HepG2 (cell line): ENCODE data around the gene DPYD.

Experiments
- MAFG ChIP-seq: sonication (generic); formaldehyde crosslinking; IDR thresholded peaks from 2 replicates; pipeline ENCODE4 v1.5.1; 2020; ENCODE audit warnings: mild to moderate bottlenecking, missing genetic modification reagents
- ZBTB1 ChIP-seq: sonication (generic); formaldehyde crosslinking; IDR thresholded peaks from 2 replicates; pipeline ENCODE4 v1.4.0; 2020; ENCODE audit warnings: missing genetic modification reagents, borderline replicate concordance
- ZNF484 ChIP-seq: sonication (generic); formaldehyde crosslinking; IDR thresholded peaks from 2 replicates; pipeline ENCODE4 v1.5.1; 2020; ENCODE audit warnings: mild to moderate bottlenecking, low read depth, missing genetic modification reagents, borderline replicate concordance
- TF ChIP-seq, protein P1 (sequence below): sonication (generic); formaldehyde crosslinking; IDR thresholded peaks from 2 replicates; pipeline ENCODE4 v1.5.0; 2020; ENCODE audit warnings: mild to moderate bottlenecking, missing genetic modification reagents, moderate library complexity

DNA sequence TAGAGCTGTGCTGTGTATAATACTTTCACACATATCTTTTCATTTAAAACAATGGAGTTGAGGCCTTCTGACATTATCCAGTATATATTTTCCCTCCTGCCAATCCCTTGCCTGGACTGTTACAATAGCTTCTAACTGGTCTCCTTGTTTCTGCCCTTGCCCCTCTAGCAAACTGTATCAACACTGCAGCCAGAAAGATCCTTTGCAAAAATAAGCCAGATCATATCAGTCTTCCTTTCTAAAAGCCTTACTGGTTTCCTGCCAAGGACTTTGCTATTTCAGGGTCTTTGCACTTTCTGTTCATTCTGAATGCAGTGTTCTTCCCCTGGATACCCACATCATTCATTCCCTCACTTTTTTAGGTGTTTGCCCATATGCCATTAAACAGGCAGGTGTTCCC is 829.2 kb downstream of the DPYD start:
- TF ChIP-seq, protein P1, sequence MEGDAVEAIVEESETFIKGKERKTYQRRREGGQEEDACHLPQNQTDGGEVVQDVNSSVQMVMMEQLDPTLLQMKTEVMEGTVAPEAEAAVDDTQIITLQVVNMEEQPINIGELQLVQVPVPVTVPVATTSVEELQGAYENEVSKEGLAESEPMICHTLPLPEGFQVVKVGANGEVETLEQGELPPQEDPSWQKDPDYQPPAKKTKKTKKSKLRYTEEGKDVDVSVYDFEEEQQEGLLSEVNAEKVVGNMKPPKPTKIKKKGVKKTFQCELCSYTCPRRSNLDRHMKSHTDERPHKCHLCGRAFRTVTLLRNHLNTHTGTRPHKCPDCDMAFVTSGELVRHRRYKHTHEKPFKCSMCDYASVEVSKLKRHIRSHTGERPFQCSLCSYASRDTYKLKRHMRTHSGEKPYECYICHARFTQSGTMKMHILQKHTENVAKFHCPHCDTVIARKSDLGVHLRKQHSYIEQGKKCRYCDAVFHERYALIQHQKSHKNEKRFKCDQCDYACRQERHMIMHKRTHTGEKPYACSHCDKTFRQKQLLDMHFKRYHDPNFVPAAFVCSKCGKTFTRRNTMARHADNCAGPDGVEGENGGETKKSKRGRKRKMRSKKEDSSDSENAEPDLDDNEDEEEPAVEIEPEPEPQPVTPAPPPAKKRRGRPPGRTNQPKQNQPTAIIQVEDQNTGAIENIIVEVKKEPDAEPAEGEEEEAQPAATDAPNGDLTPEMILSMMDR (CRISPR knock-in tag): no peak
- TF ChIP-seq ZNF484 (CRISPR knock-in tag): no peak
- TF ChIP-seq ZBTB1 (CRISPR knock-in tag): no peak
- no peak for TF ChIP-seq MAFG (CRISPR knock-in tag)
